NOMO-1 treated with DMSO at 0.1 percent for 48 hours (cell line): ENCODE measurements around the gene SLIT3.

Experiments used
- DNase-seq: peaks from one replicate; lab custom pipeline; 2025; ENCODE audit not compliant: unreplicated experiment; lab: John Stamatoyannopoulos, UW

SLIT3 gene

GRCh38 chr5:168726342-168726741 lies 574.6 kb downstream of the SLIT3 start:
- no peak for DNase-seq

- no peak for DNase-seq
Measured at GRCh38 chr5:168724227-168724626, 576.7 kb downstream of the SLIT3 start.

GRCh38 chr5:168723037-168723436 lies 577.9 kb downstream of the SLIT3 start:
- no peak for DNase-seq

DNA sequence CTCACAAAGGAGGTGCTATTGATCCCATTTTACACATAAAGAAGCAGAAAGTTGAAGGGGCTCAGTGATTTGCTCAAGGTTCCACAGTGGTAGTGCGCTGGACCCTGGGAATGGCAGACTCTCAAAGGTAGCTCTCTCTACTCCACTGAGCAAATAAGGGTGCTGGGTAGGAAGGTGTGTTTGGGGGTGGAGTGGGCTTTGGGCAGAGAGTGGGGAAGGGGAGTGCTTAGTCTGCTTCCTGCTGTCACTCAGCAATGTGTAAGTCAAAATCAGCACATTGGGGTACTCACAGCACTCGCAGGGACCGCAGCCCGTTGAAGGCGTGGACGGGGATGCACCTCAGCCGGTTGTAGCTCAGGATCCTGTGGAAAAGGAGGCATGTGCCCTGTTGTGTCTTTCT lies 579.0 kb downstream of the SLIT3 start:
- DNase-seq: no peak

- no peak for DNase-seq
Measured at GRCh38 chr5:168721002-168721753, 579.8 kb downstream of the SLIT3 start.

- no peak for DNase-seq
Measured at GRCh38 chr5:168720575-168720974, 580.4 kb downstream of the SLIT3 start.

DNA sequence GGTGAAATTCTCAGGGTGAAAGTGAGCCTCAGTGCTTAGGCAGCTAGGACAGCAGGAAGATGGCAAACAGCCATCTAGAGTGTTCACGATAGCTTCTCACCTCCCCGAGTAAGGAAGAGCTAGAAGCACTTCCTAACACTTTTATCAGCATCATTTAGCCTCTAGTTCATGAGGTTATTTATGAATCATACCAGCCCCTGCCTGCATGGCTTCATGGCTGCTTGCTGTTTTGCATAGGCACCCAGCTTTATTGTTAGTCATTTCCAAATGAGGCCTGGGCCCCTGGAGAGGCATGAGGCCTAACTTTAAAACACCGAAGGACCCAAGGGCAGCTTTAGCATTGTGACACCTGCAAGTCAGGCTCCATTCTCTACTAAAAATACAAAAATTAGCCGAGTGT lies 586.9 kb downstream of the SLIT3 start:
- no peak for DNase-seq

DNA sequence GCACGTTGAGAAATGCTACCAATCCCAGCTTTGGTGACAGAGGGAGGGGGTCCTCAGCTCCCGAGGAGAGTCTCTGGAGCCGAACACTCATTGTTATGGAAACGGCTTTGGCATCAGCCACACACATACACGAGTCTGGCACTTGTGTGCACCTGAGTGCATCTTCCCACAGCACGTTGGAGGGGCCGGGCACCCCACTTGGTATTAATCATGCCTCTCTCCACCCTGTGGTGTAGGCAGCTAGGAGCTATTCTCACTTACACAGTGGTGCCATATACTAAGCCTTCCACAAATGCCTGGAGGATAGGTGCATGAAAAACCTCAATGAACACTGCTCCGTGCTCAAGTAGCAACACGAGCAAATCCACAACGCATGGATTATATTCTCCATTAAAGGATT lies 587.9 kb downstream of the SLIT3 start:
- no peak for DNase-seq

DNA sequence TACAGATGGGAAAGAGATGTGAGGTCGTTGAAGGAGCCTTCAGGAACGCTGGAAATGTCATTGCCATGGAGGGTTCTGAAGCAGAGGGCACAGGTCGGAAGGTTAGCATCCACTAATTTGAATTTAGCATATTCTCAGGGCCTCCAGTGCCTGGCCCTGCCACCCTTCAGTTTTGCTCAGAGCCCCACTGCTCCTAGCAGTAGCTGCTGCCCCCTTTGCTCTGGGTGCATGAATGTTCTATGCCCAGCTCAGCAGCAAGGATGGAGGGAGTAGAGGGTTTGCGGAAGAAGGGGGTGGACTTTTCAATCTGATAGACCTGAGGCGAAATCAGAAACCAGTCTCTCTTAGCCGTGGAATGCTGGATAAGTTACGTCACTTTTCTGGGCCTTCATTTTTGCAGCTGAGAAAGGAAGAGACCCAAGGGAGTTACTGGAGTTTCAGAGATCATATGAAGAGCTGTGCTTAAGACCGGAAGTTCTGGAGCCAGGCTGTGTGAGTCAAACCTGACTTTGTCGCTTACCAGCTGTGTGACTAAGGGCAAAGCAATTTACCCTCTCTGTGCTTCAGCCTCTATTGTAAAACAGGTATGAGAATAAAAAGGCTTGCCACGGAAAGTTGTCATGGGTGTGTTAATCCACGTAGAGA lies 588.5 kb downstream of the SLIT3 start:
- no peak for DNase-seq

GRCh38 chr5:168710706-168711105 lies 590.2 kb downstream of the SLIT3 start:
- DNase-seq: no peak

GRCh38 chr5:168707716-168708695 lies 592.9 kb downstream of the SLIT3 start:
- no peak for DNase-seq

DNA sequence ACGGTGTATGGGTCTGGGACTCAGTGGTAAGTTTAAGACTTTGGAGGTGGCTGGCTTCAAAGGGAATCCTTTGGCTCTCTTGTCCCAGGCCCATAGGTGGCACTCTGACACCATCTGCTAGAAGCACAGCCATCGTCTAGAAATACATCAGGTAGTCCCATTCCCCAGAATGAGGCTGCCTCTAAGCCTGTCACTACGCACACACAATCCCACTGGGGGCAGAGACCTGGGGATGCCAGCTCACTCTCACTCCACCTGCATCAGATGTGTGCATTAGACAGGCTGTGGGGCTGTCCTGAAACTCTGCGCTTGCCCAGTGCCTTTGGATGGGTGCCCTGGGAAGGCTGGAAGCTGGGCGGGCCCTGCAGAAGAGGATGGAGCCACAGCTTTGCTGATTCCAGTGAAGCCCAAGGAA lies 594.3 kb downstream of the SLIT3 start:
- no peak for DNase-seq

GRCh38 chr5:168705321-168705720 lies 595.6 kb downstream of the SLIT3 start:
- DNase-seq: no peak

- DNase-seq: no peak
Measured at GRCh38 chr5:168702511-168702910, 598.4 kb downstream of the SLIT3 start.

DNA sequence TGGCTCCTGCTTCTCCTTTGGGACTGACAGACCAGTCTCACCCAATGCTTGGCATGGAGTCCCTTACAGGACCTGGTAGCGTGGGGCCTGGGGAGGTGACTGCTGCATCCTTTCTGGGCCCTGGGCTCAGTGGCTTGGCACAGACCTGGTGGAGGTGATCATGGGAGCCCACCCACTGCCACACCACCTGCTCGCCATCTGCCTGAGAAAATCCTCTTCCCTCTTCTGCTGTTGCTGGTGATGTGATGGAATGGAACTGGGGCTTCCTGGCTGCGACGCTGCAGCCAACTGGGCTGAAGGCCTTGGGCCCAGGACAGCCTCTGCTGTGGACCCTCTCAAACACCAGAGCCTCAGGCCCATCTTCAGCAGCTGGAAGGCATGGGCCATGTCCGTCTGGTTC lies 599.3 kb downstream of the SLIT3 start:
- DNase-seq: no peak

DNA sequence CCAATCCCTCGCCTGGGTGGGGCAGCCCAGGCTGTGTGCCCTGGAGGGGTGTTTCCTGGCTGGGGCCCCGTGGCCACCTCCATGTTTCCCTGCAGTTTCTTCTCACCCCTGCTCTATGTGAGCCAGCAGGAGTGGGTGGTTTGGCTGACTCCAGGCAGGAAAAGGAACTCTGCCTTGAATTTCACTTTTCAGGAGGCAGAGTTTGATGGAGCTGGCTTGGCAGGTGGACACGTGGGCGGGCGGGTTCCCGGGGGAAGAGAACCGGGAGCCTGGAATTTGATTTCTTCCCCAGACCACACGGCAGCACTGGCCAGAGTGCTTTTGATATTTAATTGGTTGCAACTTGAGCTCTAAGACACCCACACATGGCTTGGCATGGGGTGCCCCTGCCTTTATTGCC lies 601.9 kb downstream of the SLIT3 start:
- no peak for DNase-seq

GRCh38 chr5:168697034-168697720 lies 603.8 kb downstream of the SLIT3 start:
- no peak for DNase-seq

- no peak for DNase-seq
Measured at GRCh38 chr5:168696611-168697010, 604.3 kb downstream of the SLIT3 start.

DNA sequence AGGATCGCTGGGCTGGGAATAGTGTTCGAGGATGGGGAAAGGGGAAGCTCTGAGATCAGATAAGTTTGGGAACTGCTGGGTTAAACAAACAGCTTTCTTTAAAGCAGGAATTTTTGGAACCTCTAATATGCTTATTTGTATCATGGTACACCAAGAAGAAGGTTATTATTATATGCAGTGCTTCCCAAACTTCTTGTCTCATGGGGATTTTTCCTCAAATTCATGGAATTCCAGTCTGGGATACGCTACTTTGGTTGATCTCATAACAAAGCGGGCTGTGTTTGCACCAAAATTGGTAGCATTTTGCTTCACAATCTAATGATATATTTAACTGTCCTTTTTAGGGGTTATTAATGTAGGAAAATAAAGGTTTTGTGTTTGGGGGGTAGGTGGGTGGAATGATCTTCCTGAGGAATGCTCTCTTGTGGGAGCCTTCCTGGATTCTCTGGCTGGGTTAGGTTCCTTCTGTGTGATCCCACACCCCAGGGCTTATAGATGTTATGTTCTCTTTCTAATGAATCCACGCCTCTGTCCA lies 605.6 kb downstream of the SLIT3 start:
- no peak for DNase-seq

GRCh38 chr5:168694289-168694688 lies 606.6 kb downstream of the SLIT3 start:
- DNase-seq: no peak

DNA sequence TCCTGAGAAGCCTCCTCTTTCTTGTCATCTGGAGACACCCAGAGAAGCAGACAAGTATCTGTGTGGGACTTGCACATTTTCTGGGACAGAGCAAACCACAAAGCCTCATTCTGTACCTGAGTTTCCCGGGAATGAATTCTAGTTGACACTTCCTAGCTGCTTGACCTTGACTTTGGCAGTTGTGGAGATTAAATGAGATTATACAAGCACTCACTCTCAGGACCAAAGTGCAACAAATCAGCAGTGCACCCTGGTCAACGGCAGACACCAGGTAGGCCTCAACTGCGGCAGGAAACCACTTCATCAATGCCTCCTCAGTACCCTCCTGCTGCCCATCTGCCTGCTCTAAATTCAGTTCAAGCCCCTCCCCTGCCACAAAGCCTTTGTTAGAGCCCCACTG lies 607.1 kb downstream of the SLIT3 start:
- DNase-seq: no peak
